C4-2B (cell line): Measurements from ENCODE around the gene TLR4.

Experiments
- H3K27ac ChIP-seq: fragments of 450-650 bp; 2 replicates; pipeline ENCODE4 v1.5.1; 2017
- CTCF ChIP-seq: fragments of 450-650 bp; conservative IDR thresholded peaks from 2 replicates; pipeline ENCODE4 v1.5.1; 2017; ENCODE audit warnings: mild to moderate bottlenecking
- ZFX ChIP-seq: fragments of 450-650 bp; IDR thresholded peaks from 2 replicates; pipeline ENCODE4 v1.6.1; 2017

The TLR4 gene

DNA sequence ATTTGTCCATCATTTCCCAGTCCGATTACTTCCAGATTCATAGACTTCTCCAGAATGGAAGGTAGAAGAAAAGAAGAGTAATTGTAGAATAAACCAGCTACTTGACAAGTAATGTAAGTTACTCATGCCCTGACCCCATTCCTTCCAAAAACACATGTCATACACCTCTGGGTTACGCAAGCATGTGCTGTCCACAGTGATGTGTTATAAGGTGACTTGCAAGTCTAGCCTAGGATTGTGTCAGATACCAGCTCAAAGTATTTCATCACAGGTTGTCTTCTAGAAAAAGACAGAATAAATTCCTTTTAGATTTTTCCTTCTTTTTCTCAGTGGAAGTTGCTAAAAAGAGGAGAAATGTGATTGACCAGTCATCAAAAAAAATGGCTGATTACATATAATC lies 8.0 kb upstream of the TLR4 start:
- TF ChIP-seq CTCF = no peak
- TF ChIP-seq ZFX = no peak
- H3K27ac ChIP-seq = no peak overlapping the region

DNA sequence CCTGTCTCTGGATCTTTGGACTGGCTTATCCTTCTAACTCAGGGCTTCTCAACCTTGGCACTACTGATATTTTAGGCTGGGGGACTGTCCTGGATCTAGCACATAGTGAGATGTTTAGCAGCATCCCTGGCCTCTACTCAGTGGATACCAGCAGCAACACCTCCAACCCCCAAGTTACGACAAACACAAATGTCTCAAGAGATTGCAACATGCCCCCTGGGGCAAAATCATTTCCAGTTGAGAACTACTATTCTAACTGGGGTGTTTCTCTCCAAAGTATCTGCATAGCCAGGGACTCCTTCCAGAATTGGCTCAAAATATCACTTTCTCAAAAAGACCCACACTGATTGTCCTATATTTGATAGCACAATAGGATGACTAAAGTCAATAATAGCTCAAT lies 7.2 kb upstream of the TLR4 start:
- TF ChIP-seq CTCF (no peak), ZFX (no peak)
- H3K27ac ChIP-seq = no peak overlapping the region

DNA sequence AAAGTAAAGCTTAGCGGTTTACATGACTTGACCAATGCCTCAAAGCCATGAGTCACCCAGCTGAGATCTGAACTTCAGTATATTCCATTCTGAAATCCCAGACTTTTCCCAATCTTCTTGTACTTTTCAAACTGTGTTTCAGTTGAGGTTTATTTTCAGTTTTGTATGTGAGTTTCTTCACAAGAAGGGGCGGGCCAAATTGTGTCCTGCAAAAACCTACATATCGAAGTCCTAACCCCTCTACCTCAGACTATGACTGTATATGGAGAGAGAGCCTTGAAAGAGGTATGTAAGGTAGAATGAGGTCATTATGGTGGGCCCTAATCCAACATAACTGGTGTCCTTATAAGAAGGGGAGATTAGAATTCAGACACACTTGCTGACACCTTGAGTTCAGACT lies 666 bp upstream of the TLR4 start:
- no peak overlapping the region for H3K27ac ChIP-seq
- no peak for TF ChIP-seq ZFX
- no peak for TF ChIP-seq CTCF

GRCh38 chr9:117704597-117704996 lies 394 bp downstream of the TLR4 start:
- H3K27ac ChIP-seq = no peak overlapping the region
- TF ChIP-seq ZFX (no peak), CTCF (no peak)

GRCh38 chr9:117705386-117705785 lies 1.2 kb downstream of the TLR4 start:
- TF ChIP-seq ZFX = no peak
- TF ChIP-seq CTCF = no peak
- H3K27ac ChIP-seq = no peak overlapping the region

GRCh38 chr9:117706421-117707116 lies 2.4 kb downstream of the TLR4 start:
- H3K27ac ChIP-seq = no peak overlapping the region
- no peak for TF ChIP-seq CTCF
- no peak for TF ChIP-seq ZFX

DNA sequence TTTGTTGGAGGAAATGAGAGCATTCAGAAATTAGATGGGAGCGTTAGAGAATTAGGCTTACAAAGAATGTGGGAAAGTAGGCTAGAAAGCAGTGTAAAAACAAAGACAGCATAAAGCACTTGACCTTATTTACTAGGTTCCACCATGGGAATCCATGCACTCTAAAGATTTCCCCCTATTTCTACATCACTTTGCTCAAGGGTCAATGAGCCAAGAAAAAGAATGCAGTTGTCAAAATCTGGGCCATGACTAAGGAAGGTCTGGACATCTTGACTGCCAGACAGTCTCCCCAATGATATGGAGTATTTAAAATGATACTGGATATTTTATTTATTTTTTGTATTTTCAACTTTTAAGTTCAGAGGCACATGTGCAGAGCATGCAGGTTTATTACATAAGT lies 3.4 kb downstream of the TLR4 start:
- TF ChIP-seq ZFX = no peak
- TF ChIP-seq CTCF = no peak
- H3K27ac ChIP-seq = no peak overlapping the region
